ENCODE measurements around the gene DST.

- TF ChIP-seq, protein P1, sequence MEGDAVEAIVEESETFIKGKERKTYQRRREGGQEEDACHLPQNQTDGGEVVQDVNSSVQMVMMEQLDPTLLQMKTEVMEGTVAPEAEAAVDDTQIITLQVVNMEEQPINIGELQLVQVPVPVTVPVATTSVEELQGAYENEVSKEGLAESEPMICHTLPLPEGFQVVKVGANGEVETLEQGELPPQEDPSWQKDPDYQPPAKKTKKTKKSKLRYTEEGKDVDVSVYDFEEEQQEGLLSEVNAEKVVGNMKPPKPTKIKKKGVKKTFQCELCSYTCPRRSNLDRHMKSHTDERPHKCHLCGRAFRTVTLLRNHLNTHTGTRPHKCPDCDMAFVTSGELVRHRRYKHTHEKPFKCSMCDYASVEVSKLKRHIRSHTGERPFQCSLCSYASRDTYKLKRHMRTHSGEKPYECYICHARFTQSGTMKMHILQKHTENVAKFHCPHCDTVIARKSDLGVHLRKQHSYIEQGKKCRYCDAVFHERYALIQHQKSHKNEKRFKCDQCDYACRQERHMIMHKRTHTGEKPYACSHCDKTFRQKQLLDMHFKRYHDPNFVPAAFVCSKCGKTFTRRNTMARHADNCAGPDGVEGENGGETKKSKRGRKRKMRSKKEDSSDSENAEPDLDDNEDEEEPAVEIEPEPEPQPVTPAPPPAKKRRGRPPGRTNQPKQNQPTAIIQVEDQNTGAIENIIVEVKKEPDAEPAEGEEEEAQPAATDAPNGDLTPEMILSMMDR (IDR thresholded peaks at IDR 0.05; ENCODE audit: low read length) = no peak
- TF ChIP-seq EZH2 (optimal IDR thresholded peaks at IDR 0.05; ENCODE audit: low read depth, low read length) (no peak), EZH2phosphoT487 (IDR thresholded peaks at IDR 0.05; ENCODE audit: low read length) (no peak)
Observed at GRCh38 chr6:56618050-56618449, 24.6 kb downstream of the DST start.
